ENCODE measurements around the gene ZRANB3.

DNA sequence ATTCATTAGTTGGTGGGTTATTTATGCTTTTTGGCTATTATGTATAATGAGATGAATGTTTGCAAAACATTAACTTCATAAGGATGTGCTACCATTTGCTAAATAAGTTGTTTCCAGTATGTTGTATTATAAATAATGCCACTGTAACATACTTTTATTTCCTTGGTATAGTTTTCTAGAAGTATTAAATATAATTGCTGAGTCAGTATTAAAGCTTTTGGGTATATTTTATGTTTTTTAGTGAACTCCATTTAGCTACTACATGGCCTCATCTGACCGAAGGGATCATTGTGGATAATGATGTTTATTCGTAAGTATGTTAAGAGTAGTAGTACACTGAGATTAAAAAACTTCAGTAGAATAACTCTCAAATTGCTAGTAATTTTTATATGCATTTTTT is 405.1 kb downstream of the ZRANB3 start:
- TF ChIP-seq ZNF23 (tag by site-specific recombination; IDR thresholded peaks at IDR 0.05; ENCODE audit: borderline replicate concordance) (no peak), ZNF248 (tag by site-specific recombination; IDR thresholded peaks at IDR 0.05) (no peak), CTCF (tag by site-specific recombination; IDR thresholded peaks at IDR 0.05) (no peak), ZEB2 (tag by site-specific recombination; IDR thresholded peaks at IDR 0.05) (no peak), ZBTB44 (tag by site-specific recombination; IDR thresholded peaks at IDR 0.05) (no peak), ZNF10 (tag by site-specific recombination; IDR thresholded peaks at IDR 0.05) (no peak), SP2 (tag by site-specific recombination; IDR thresholded peaks at IDR 0.05) (no peak), BCL11A (tag by site-specific recombination; IDR thresholded peaks at IDR 0.05; ENCODE audit: low read depth) (no peak), PATZ1 (tag by site-specific recombination; IDR thresholded peaks at IDR 0.05) (no peak), ZNF704 (tag by site-specific recombination; IDR thresholded peaks at IDR 0.05) (no peak), SP7 (tag by site-specific recombination; IDR thresholded peaks at IDR 0.05) (no peak)
- TF ChIP-seq, protein P1, sequence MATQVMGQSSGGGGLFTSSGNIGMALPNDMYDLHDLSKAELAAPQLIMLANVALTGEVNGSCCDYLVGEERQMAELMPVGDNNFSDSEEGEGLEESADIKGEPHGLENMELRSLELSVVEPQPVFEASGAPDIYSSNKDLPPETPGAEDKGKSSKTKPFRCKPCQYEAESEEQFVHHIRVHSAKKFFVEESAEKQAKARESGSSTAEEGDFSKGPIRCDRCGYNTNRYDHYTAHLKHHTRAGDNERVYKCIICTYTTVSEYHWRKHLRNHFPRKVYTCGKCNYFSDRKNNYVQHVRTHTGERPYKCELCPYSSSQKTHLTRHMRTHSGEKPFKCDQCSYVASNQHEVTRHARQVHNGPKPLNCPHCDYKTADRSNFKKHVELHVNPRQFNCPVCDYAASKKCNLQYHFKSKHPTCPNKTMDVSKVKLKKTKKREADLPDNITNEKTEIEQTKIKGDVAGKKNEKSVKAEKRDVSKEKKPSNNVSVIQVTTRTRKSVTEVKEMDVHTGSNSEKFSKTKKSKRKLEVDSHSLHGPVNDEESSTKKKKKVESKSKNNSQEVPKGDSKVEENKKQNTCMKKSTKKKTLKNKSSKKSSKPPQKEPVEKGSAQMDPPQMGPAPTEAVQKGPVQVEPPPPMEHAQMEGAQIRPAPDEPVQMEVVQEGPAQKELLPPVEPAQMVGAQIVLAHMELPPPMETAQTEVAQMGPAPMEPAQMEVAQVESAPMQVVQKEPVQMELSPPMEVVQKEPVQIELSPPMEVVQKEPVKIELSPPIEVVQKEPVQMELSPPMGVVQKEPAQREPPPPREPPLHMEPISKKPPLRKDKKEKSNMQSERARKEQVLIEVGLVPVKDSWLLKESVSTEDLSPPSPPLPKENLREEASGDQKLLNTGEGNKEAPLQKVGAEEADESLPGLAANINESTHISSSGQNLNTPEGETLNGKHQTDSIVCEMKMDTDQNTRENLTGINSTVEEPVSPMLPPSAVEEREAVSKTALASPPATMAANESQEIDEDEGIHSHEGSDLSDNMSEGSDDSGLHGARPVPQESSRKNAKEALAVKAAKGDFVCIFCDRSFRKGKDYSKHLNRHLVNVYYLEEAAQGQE (tag by site-specific recombination; IDR thresholded peaks at IDR 0.05) = no peak
- TF ChIP-seq, protein P2, sequence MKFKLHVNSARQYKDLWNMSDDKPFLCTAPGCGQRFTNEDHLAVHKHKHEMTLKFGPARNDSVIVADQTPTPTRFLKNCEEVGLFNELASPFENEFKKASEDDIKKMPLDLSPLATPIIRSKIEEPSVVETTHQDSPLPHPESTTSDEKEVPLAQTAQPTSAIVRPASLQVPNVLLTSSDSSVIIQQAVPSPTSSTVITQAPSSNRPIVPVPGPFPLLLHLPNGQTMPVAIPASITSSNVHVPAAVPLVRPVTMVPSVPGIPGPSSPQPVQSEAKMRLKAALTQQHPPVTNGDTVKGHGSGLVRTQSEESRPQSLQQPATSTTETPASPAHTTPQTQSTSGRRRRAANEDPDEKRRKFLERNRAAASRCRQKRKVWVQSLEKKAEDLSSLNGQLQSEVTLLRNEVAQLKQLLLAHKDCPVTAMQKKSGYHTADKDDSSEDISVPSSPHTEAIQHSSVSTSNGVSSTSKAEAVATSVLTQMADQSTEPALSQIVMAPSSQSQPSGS (tag by site-specific recombination; IDR thresholded peaks at IDR 0.05; ENCODE audit: low read depth) = no peak
- TF ChIP-seq, protein P3, sequence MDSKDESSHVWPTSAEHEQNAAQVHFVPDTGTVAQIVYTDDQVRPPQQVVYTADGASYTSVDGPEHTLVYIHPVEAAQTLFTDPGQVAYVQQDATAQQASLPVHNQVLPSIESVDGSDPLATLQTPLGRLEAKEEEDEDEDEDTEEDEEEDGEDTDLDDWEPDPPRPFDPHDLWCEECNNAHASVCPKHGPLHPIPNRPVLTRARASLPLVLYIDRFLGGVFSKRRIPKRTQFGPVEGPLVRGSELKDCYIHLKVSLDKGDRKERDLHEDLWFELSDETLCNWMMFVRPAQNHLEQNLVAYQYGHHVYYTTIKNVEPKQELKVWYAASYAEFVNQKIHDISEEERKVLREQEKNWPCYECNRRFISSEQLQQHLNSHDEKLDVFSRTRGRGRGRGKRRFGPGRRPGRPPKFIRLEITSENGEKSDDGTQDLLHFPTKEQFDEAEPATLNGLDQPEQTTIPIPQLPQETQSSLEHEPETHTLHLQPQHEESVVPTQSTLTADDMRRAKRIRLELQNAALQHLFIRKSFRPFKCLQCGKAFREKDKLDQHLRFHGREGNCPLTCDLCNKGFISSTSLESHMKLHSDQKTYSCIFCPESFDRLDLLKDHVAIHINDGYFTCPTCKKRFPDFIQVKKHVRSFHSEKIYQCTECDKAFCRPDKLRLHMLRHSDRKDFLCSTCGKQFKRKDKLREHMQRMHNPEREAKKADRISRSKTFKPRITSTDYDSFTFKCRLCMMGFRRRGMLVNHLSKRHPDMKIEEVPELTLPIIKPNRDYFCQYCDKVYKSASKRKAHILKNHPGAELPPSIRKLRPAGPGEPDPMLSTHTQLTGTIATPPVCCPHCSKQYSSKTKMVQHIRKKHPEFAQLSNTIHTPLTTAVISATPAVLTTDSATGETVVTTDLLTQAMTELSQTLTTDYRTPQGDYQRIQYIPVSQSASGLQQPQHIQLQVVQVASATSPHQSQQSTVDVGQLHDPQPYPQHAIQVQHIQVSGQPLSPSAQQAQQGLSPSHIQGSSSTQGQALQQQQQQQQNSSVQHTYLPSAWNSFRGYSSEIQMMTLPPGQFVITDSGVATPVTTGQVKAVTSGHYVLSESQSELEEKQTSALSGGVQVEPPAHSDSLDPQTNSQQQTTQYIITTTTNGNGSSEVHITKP (tag by site-specific recombination; IDR thresholded peaks at IDR 0.05) = no peak
